NB4 (cell line): ENCODE measurements around the gene FSTL3.

Source experiments
- CTCF ChIP-seq: IDR thresholded peaks from one replicate; pipeline ENCODE4 v1.5.1; 2012; ENCODE audit warnings: low read depth, low read length
- POLR2A ChIP-seq: IDR thresholded peaks from 2 replicates; pipeline ENCODE4 v1.6.1; 2011; ENCODE audit warnings: mild to moderate bottlenecking; ENCODE audit not compliant: insufficient read length; ENCODE audit errors: extremely low read depth

- TF ChIP-seq POLR2A (no peak), CTCF (no peak)
These were observed 14.0 kb downstream of the FSTL3 start for GRCh38 chr19:690203-690602.
